Psoas muscle (tissue), 8 donors: ENCODE results near the gene E2F8. TPM values are rescaled to one million over a fixed set of nuclear protein-coding genes. Genes with fewer than 3 reads are reported as not detected.

ENCODE experiments used
- ATAC-seq, 4 donors: fragments of 200-7000 bp; cut with Tn5 transposase; one replicate each; pipeline ENCODE4 v1.9.1; 2020; ENCODE audit warnings: moderate library complexity in 3 of 4, mild to moderate bottlenecking in 2 of 4
- DNase-seq, 2 donors: peaks; one replicate each; pipeline ENCODE4 v3.0.0-alpha.2; 2020
- H3K27ac ChIP-seq: fragments of 200-600 bp; one replicate; pipeline ENCODE4 v1.8.0; 2022
- H3K27me3 ChIP-seq, 3 donors: fragments of 200-600 bp in 1 of 3; one replicate each; pipeline versions ENCODE4 v1.6.1 to v1.8.0; 2013 to 2022; ENCODE audit warnings: low read length in 2 of 3, mild to moderate bottlenecking in 2 of 3, moderate library complexity in 1 of 3; ENCODE audit not compliant: insufficient read depth in 3 of 3
- H3K36me3 ChIP-seq, 2 donors: fragments of 200-600 bp in 1 of 2; one replicate each; pipeline versions ENCODE4 v1.6.1 to v1.8.0; 2013 to 2022; ENCODE audit warnings: low read depth in 1 of 2, mild to moderate bottlenecking in 1 of 2, moderate library complexity in 1 of 2; ENCODE audit not compliant: insufficient read depth in 1 of 2
- H3K4me1 ChIP-seq: fragments of 200-600 bp; one replicate; pipeline ENCODE4 v1.8.0; 2022
- H3K4me3 ChIP-seq: fragments of 200-600 bp; one replicate; pipeline ENCODE4 v1.8.0; 2022; ENCODE audit warnings: mild to moderate bottlenecking
- H3K9me3 ChIP-seq: fragments of 200-600 bp; one replicate; pipeline ENCODE4 v1.8.0; 2022
- WGBS, 3 donors: extraction: QIAGEN DNeasy Blood & Tissue Kit; methylation state at CpG; one replicate each; pipeline versions ENCODE4 v1.1.6 to v1.1.7; 2013; 5-methylcytosine and 5-hydroxymethylcytosine counted together
- intact Hi-C, 2 donors: fragments of 100-400 bp; cut with DNase I; formaldehyde crosslinking; loops; one replicate each; pipeline versions ENCODE4 v1.11.0 to v1.14.2; 2022
- polyA plus RNA-seq, 3 donors: library from polyadenylated mRNA; stranded (reverse); fragments of 200-250 nt; gene quantifications; one replicate each; pipeline ENCODE4 v1.2.3, GENCODE V29; 2013
- total RNA-seq, 4 donors: library from RNA; stranded (reverse); fragmentation: NEBNext Ultra II Directional in 2 of 4; extraction: Animal tissue kit (Norgen Biotek cat#: 25700) in 2 of 4; gene quantifications; one replicate each; pipeline versions ENCODE4 v1.2.1 to v1.2.4, GENCODE V29; 2021 to 2023
- TF ChIP-seq, protein P1 (sequence below): fragments of 200-600 bp; IDR thresholded peaks from one replicate; pipeline ENCODE4 v1.8.0; 2022; ENCODE audit warnings: antibody characterized with exemption
- donor health status: healthy with polysubstance abuse.
- donor health status: DM: no; HTN: no; CAD: no; lungs with moderate emphysema.
- donor health status: Bipolar disorder and iron deficiency.
- donor health status: healthy.
- donor health status: DM: yes; HTN: yes; CAD: no.
- donor health status: DM: no; HTN: no; CAD: no.
- donor health status: DM: no; HTN: no; CAD: no.
- donor health status: DM: yes; HTN: yes; CAD: no.

The E2F8 gene
- total and polyA plus RNA-seq, 7 donors = 1.00 to 11.6 (median 1.5) TPM

DNA sequence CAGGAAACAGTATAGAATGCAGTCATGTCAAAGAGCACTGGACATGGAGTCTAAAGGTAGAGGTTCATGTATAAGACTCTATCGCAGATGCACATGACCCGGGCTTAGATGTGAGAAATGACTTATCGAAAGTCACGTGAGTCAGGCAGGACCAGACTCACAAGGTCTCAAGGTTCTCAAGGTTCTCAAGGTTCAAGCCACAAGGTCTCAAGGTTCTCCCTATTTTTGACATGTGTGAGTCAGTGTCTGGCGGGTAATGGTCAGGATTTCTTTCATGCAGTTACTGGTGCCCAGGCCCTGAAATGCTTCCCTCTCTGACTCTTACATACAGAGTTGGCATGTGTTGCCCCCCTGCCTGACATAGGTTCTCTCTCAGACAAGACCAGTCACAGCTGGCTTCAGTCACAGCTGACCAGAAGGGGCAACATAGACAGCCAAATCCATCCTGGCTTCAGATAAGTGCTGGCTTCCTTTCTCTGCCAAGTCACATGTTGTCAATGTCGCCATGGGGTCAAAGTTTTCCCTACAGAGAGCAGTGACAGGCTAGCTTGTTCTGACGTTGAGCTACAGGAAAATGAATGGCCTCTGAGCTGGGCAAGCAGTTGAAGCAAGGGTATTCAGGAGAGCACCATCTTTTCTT lies 49.1 kb downstream of the E2F8 start:
- H3K4me1 ChIP-seq = peaks cover 8% of the 10 kb centered on the region
- WGBS, 3 donors = 45 to 64% (median 58%) methylated on average over 7 of the region's 7 CpGs
- H3K9me3 ChIP-seq = no peaks in the 10 kb centered on the region
- DNase-seq (peak in 1 of 2 donors; percentile 58), ATAC-seq (peak; percentile 46 to 73 (median 70))
- peak overlapping the region; percentile 68 for H3K27ac ChIP-seq
- intact Hi-C loops = no loop called here
- H3K27me3 ChIP-seq = no peaks in the 10 kb centered on the region
- no peak overlapping the region for H3K4me3 ChIP-seq
- H3K36me3 ChIP-seq = peaks cover 7 to 63% of the 10 kb centered on the region in 2 donors
- TF ChIP-seq, protein P1, sequence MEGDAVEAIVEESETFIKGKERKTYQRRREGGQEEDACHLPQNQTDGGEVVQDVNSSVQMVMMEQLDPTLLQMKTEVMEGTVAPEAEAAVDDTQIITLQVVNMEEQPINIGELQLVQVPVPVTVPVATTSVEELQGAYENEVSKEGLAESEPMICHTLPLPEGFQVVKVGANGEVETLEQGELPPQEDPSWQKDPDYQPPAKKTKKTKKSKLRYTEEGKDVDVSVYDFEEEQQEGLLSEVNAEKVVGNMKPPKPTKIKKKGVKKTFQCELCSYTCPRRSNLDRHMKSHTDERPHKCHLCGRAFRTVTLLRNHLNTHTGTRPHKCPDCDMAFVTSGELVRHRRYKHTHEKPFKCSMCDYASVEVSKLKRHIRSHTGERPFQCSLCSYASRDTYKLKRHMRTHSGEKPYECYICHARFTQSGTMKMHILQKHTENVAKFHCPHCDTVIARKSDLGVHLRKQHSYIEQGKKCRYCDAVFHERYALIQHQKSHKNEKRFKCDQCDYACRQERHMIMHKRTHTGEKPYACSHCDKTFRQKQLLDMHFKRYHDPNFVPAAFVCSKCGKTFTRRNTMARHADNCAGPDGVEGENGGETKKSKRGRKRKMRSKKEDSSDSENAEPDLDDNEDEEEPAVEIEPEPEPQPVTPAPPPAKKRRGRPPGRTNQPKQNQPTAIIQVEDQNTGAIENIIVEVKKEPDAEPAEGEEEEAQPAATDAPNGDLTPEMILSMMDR = no peak

DNA sequence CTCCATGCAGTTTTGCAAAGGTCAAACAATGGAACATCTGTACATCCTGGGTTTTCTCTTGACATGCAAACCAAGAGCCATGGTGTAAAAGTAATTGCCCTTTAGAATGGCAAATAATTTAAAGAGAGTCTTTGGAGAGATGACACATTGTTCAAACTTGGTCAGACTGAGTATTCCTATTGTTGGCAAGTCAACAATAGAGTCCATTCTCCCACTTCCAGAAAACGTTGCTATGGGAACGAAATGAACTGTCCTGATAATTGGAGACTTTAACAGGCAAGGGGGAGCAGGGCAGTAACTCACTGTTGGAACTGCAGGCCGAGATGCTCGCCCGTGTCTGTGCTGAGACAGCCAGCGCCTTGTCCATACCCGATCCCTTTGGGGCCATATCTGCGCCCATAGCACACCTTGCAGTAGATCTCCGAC lies 52.9 kb downstream of the E2F8 start:
- Histone ChIP-seq H3K4me3 (no peak overlapping the region), H3K36me3 (peaks cover 10 to 97% of the 10 kb centered on the region in 2 donors), H3K9me3 (no peaks in the 10 kb centered on the region), H3K4me1 (no peaks in the 10 kb centered on the region), H3K27ac (no peak overlapping the region), H3K27me3 (no peaks in the 10 kb centered on the region)
- TF ChIP-seq, protein P1 = no peak
- no peak for ATAC-seq
- DNase-seq = no peak
- intact Hi-C loops = loop anchor here in 1 of 2 donors (10.0 kb wide), 1 partner anchor 57 kb away; the partner anchor contains the start of gene E2F8
- 78 to 82% (median 79%) methylated on average over 9 of the region's 9 CpGs for WGBS, 3 donors

DNA sequence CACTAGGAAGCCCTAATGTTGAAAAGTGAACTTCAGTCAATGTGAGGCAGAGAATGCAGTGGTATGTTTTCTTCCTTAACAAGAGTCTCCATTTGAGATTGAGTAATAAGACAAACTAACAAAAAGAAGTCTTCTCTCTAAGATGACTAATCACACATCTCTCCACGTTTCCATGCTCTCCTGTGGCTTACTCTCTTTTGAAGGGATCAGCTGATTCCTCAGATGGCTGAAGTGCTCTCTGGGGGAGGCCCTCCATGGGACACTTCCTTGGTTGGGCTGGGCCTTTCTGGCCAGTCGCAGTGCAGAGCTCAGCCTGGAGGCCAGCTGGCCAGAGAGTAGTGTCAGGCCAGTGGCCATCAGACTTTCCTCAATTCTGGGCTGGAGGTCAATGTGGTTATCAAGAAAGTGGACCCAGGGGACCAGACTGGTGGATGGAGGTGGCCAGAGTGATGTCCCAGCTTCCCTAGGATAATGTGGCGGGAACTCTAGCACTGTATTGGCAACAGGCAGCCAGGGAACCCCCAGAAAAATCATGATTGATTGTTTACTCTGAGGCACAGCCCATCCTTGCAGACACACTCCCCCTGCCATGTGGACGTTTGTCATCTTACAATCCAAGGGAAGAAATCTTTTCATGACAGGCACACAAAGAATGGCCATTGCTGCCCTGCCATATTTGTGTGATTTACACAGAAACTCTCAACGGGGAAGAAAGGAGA lies 53.5 kb downstream of the E2F8 start:
- Histone ChIP-seq H3K27me3 (no peaks in the 10 kb centered on the region), H3K9me3 (no peaks in the 10 kb centered on the region), H3K27ac (no peak overlapping the region), H3K36me3 (peaks cover 10 to 97% of the 10 kb centered on the region in 2 donors), H3K4me3 (no peak overlapping the region), H3K4me1 (no peaks in the 10 kb centered on the region)
- WGBS, 3 donors = 47 to 61% (median 59%) methylated on average over 5 of the region's 5 CpGs
- intact Hi-C loops = loop anchor here in 1 of 2 donors (10.0 kb wide), 1 partner anchor 58 kb away; the partner anchor contains the start of gene E2F8
- ATAC-seq (no peak), DNase-seq (no peak)
- TF ChIP-seq, protein P1 = no peak

DNA sequence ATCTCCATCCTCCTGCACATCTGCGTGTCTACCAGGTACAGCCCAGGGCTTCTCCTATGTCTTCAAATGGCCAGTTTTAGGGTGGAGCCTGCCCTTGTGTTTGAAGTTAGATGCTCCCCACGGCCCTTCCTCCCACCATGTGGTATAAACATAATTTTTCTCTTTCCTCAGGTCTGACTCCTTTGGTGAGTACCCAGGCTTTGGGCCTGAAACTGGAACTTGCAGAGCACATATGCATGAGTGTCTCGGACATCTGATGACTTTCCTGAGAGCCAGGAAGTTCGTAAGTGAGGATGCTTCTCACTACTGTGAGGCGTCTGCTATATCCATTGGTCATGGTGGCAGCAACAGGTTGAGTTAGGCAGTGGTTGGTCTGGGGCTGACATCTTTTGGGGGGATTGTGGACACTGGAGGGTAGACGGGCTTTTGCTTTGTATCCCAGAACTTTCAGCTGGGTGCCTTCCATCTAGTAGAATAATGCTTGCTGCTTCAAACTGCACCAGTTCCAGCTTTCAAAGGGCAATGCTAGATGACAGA lies 55.2 kb downstream of the E2F8 start:
- TF ChIP-seq, protein P1 = no peak
- ATAC-seq (no peak), DNase-seq (no peak)
- Histone ChIP-seq H3K36me3 (peaks cover 8 to 97% of the 10 kb centered on the region in 2 donors), H3K4me3 (no peak overlapping the region), H3K27ac (no peak overlapping the region), H3K27me3 (no peaks in the 10 kb centered on the region), H3K4me1 (no peaks in the 10 kb centered on the region), H3K9me3 (no peaks in the 10 kb centered on the region)
- intact Hi-C loops = loop anchor here in 1 of 2 donors (10.0 kb wide), 1 partner anchor 59 kb away; the partner anchor contains the start of gene E2F8
- WGBS, 3 donors = 60 to 64% (median 63%) methylated on average over 6 of the region's 6 CpGs
